Suprapubic skin (tissue), 4 donors: Measurements from ENCODE around the gene TK2. TPM values are rescaled to one million over a fixed set of nuclear protein-coding genes. Genes with fewer than 3 reads are reported as not detected.

ENCODE experiments used
- DNase-seq, 2 donors: peaks; one replicate each; pipeline ENCODE4 v3.0.0-alpha.2; 2019; ENCODE audit warnings: low spot score in 2 of 2
- H3K27ac ChIP-seq: fragments of 200-600 bp; sonication (generic); one replicate; pipeline ENCODE4 v1.5.1; 2019
- H3K27me3 ChIP-seq: fragments of 200-600 bp; sonication (generic); one replicate; pipeline ENCODE4 v1.5.1; 2019
- H3K36me3 ChIP-seq: fragments of 200-600 bp; sonication (generic); one replicate; pipeline ENCODE4 v1.5.1; 2019
- H3K4me1 ChIP-seq: fragments of 200-600 bp; sonication (generic); one replicate; pipeline ENCODE4 v1.5.1; 2019
- H3K4me3 ChIP-seq: fragments of 200-600 bp; sonication (generic); one replicate; pipeline ENCODE4 v1.5.1; 2019; ENCODE audit warnings: mild to moderate bottlenecking
- H3K9me3 ChIP-seq: fragments of 200-600 bp; sonication (generic); one replicate; pipeline ENCODE4 v1.5.1; 2019
- EP300 ChIP-seq: sonication (generic); formaldehyde crosslinking; IDR thresholded peaks from one replicate; pipeline ENCODE4 v1.6.1; 2017; ENCODE audit warnings: antibody characterized with exemption
- POLR2A ChIP-seq, 2 donors: fragments of 450-650 bp; IDR thresholded peaks; one replicate each; pipeline ENCODE4 v1.6.1; 2017; ENCODE audit warnings: antibody characterized with exemption in 2 of 2, mild to moderate bottlenecking in 2 of 2, moderate library complexity in 2 of 2
- POLR2AphosphoS5 ChIP-seq, 3 donors: sonication (generic); formaldehyde crosslinking; IDR thresholded peaks; one replicate each; pipeline ENCODE4 v1.6.1; 2017; ENCODE audit warnings: antibody characterized with exemption in 3 of 3
- WGBS: methylation state at CpG from one replicate; pipeline ENCODE4 v1.1.5; 2018; 5-methylcytosine and 5-hydroxymethylcytosine counted together
- total RNA-seq, 4 donors: library from RNA; depleted of rRNA; stranded (reverse); fragments of >200 nt; gene quantifications; one replicate each; pipeline ENCODE4 v1.1.0, GENCODE V29; 2016
- TF ChIP-seq, protein P1 (sequence below), 2 donors: fragments of 200-600 bp in 1 of 2; fragments of 450-650 bp in 1 of 2; sonication (generic) in 1 of 2; IDR thresholded peaks; one replicate each; pipeline ENCODE4 v1.5.1; 2016 to 2019; ENCODE audit warnings: antibody characterized with exemption in 2 of 2, mild to moderate bottlenecking in 1 of 2, moderate library complexity in 1 of 2

The TK2 gene
- total RNA-seq, 4 donors from 2014 or later: 13.6 to 27.0 (median 19.7) TPM

DNA sequence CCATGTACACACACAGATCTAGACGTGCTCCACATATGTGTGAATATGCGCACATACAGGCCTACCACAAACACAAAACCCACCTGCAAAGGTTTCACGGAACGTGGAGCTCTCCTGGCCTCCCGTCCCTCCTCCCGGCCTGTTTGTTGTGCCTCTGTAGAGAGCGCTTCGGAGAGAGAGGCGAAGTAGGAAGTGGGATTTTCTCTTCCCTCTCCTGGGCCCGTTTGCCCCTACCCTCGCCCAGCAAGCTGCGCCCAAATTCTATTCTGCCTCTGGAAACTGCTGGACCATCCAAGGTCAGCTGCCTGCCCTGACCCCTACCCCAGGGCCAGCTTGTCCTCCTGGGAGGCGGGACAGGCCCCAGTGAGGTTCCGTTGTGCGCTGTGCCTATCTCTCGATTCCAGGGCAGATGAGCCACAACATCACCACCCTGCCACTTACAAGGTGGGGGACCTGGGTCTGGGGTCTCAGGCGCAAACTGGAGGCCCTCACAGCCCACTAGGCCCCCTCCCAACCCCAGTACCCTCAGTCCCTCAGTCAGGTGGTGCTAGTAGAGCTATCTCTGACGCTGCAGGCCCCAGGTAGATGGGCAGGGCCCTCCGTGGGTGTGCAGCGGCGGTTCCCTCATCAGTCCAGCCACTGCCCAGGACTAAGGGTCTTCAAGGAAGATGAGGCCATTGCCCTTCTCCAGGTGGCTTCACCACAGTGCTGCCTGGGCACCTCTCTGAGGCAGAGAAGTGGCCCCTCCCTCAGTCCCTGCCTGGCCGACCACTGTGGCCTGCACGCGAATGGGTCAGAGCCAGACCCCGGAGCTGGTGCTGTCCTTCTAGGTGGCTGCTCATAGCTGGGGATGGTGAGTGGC, 68.6 kb downstream of the TK2 start:
- WGBS: 77% methylated on average over 11 of the region's 25 CpGs

DNA sequence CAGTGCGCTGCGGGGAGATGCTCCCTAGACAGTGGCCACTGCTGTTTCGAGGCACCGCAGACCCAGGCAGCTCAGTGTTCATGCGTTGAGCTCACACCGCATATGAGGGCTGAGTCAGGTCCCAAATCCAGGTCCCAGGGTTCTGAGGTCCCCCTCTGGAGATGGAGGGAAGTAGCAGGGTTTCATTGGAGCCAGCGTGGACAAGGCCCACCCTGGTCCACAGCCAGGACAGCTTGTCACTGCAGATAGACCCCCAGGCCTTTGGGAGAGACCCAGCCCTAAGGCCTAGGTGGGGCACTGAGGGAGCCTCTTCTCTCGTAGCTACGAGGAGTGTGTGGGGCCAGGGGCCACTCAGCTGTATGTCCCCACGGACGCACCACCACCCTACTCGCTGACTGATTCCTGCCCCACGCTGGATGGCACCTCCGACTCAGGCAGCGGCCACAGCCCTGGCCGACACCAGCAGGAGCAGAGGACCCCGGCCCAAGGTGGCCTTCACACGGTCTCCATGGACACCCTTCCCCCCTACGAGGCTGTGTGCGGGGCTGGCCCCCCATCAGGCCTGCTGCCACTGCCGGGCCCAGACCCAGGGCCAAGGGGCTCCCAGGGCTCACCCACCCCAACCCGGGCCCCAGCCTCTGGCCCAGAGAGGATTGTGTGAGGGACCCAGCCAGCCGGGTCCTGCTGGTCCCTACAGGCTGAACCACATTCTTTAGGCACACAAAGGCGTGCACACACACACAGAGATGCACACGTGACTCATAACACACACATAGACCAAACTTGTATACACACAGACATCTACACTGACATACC, 69.4 kb downstream of the TK2 start:
- Histone ChIP-seq H3K9me3 (no peaks in the 10 kb centered on the region), H3K4me1 (peaks cover 17% of the 10 kb centered on the region), H3K36me3 (no peaks in the 10 kb centered on the region), H3K27me3 (no peaks in the 10 kb centered on the region), H3K4me3 (no peak overlapping the region), H3K27ac (no peak overlapping the region)
- 20% methylated on average over 1 of the region's 25 CpGs for WGBS
- peak; percentile 59 to 69 for DNase-seq
- TF ChIP-seq EP300: no peak

More for the DNA sequence above, 68.6 kb downstream of the TK2 start:
- Histone ChIP-seq H3K36me3 (no peaks in the 10 kb centered on the region), H3K9me3 (no peaks in the 10 kb centered on the region), H3K4me1 (peaks cover 18% of the 10 kb centered on the region), H3K27ac (no peak overlapping the region), H3K27me3 (no peaks in the 10 kb centered on the region), H3K4me3 (no peak overlapping the region)
- TF ChIP-seq EP300 (no peak), POLR2A (IDR thresholded peaks at IDR 0.05) (no peak), POLR2AphosphoS5 (IDR thresholded peaks at IDR 0.05) (no peak)
- TF ChIP-seq, protein P1, sequence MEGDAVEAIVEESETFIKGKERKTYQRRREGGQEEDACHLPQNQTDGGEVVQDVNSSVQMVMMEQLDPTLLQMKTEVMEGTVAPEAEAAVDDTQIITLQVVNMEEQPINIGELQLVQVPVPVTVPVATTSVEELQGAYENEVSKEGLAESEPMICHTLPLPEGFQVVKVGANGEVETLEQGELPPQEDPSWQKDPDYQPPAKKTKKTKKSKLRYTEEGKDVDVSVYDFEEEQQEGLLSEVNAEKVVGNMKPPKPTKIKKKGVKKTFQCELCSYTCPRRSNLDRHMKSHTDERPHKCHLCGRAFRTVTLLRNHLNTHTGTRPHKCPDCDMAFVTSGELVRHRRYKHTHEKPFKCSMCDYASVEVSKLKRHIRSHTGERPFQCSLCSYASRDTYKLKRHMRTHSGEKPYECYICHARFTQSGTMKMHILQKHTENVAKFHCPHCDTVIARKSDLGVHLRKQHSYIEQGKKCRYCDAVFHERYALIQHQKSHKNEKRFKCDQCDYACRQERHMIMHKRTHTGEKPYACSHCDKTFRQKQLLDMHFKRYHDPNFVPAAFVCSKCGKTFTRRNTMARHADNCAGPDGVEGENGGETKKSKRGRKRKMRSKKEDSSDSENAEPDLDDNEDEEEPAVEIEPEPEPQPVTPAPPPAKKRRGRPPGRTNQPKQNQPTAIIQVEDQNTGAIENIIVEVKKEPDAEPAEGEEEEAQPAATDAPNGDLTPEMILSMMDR (IDR thresholded peaks at IDR 0.05): no peak
- DNase-seq: peak; percentile 56 to 64

DNA sequence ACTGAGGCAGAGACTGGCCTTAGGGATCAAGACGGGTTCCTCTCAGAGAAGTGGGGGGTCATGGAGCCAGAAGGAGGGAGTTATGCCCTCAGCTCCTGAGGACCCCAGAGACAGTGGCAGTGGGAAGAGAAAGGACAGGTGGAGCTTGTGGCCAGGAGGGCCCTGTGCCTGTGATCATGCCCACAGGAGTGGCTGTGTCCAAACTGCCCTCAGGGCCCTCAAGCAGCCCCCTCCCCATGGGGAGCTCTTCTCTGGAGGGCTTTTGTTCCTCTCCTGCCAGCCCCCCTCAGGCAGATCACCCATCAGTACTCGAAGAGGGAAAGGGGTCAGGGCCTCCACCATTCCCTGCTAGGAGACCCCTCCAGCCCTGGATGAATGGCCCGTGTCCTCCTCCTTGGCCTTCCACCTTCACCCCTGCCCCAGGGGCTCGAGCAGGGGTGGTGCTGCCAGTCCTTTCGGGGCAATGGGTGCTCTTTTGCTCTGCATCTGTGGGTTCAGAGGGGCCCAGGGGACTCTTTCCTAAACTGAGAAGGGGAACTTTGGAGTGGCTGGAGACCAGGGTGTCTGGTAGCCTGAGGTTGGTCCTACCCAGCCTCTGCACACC, 70.2 kb downstream of the TK2 start:
- Histone ChIP-seq H3K4me3 (no peak overlapping the region), H3K27me3 (no peaks in the 10 kb centered on the region), H3K9me3 (no peaks in the 10 kb centered on the region), H3K36me3 (no peaks in the 10 kb centered on the region), H3K4me1 (peaks cover 17% of the 10 kb centered on the region), H3K27ac (no peak overlapping the region)
- no peak for TF ChIP-seq EP300
- TF ChIP-seq POLR2A (IDR thresholded peaks at IDR 0.05): no peak
- no peak for TF ChIP-seq POLR2AphosphoS5 (IDR thresholded peaks at IDR 0.05)
- TF ChIP-seq, protein P1 (IDR thresholded peaks at IDR 0.05): no peak
- peak; percentile 55 to 60 for DNase-seq
- WGBS: 85% methylated on average over 5 of the region's 5 CpGs

DNA sequence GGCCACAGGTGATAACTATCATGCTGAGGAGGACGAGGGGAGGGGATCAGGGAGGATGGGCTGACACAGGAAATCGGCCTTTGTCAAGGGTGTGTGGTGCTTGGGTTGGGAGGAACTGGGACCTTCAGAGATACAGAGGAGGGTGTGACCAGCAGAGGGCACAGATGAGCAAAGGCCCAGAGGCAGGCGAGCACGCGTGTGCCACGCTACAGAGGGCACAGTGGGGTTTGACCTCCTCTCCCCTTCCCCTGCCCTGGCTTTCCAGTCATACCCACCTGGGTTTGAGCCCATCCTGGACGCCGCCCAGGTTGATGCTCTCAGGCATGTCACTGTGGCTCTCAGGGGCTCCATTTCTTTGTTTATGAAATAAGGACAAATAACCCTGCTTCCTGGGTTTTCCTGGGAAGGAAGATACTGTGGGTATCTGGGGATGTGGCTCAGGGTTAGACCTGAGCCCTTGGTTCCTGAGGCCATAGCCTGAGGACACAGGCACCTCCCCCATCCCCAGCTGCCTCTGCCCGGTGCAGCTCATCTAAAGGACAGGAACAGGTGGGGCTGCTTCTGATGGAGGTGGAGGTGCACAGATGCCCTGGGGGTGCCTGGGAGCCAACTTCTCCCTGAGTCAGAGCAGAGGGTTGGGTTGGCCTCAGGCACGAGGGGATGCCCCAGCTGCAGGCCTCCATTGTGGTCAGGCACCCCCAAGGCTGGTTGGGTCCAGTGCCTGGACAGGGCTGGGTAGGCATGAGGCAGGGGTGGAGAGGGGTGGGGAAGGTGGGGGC, 71.0 kb downstream of the TK2 start:
- Histone ChIP-seq H3K36me3 (no peaks in the 10 kb centered on the region), H3K4me3 (no peak overlapping the region), H3K27me3 (no peaks in the 10 kb centered on the region), H3K27ac (no peak overlapping the region), H3K9me3 (no peaks in the 10 kb centered on the region), H3K4me1 (peaks cover 17% of the 10 kb centered on the region)
- 16% methylated on average over 7 of the region's 10 CpGs for WGBS
- peak; percentile 82 to 85 for DNase-seq
- no peak for TF ChIP-seq EP300
- TF ChIP-seq, protein P1 (IDR thresholded peaks at IDR 0.05): peak; percentile 46 to 80
- no peak for TF ChIP-seq POLR2A (IDR thresholded peaks at IDR 0.05)
- no peak for TF ChIP-seq POLR2AphosphoS5 (IDR thresholded peaks at IDR 0.05)

DNA sequence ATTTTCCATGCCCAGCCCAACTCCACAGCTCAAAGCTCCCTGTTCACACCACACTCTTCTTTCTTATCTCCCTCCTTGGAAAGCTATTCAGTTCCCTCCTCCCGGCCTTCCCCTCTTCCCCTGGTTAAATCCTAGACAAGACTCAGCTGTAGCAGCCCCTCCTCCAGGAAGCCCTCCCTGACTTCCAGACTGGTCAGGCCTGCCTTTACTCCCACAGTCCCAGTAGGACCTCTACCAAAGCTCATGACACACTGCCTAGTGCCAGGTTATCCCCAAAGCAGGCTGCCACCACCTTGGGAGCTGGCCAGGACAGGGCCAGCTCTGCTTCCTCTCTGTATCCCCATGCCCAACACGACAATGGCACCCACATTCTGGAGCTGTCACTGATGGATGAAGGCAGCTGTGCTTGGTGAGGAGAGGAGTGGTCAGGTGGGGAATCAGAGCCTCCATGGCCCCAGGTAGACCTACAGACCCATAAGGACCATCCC, 72.8 kb downstream of the TK2 start:
- WGBS: 57% methylated on average over 2 of the region's 2 CpGs
- DNase-seq: peak; percentile 24 to 39
- no peaks in the 10 kb centered on the region for H3K27me3 ChIP-seq
- H3K4me3 ChIP-seq: no peak overlapping the region
- H3K4me1 ChIP-seq: peaks cover 14% of the 10 kb centered on the region
- no peaks in the 10 kb centered on the region for H3K36me3 ChIP-seq
- H3K27ac ChIP-seq: no peak overlapping the region
- TF ChIP-seq POLR2AphosphoS5 (IDR thresholded peaks at IDR 0.05) (no peak), POLR2A (IDR thresholded peaks at IDR 0.05) (no peak), EP300 (no peak)
- TF ChIP-seq, protein P1 (IDR thresholded peaks at IDR 0.05): no peak
- H3K9me3 ChIP-seq: no peaks in the 10 kb centered on the region
